Thoracic aorta (tissue), 2 donors: Measurements from ENCODE around the gene UPB1. TPM values are rescaled to one million over a fixed set of nuclear protein-coding genes. Genes with fewer than 3 reads are reported as not detected.
A peak's percentile ranks its signal among the peaks of the same experiment; 100 is the strongest.

Experiments used
- ATAC-seq: fragments of 150-250 bp; one replicate; pipeline ENCODE4 v1.8.0; 2017; ENCODE audit warnings: low read depth; ENCODE audit not compliant: insufficient number of reproducible peaks, low FRiP score
- DNase-seq: peaks from one replicate; pipeline ENCODE4 v3.0.0-alpha.2; 2020; ENCODE audit warnings: low spot score
- H3K27ac ChIP-seq, 2 donors: fragments of 200-600 bp; sonication (generic); 1 replicate in 1 of 2; 2 replicates in 1 of 2; pipeline ENCODE4 v1.5.1; 2016; ENCODE audit warnings: mild to moderate bottlenecking in 2 of 2, moderate library complexity in 2 of 2
- H3K27me3 ChIP-seq: fragments of 200-600 bp; sonication (generic); replicated peaks from 2 replicates; pipeline ENCODE4 v1.6.0; 2016; ENCODE audit warnings: mild to moderate bottlenecking; ENCODE audit not compliant: insufficient read depth
- H3K36me3 ChIP-seq: fragments of 200-600 bp; sonication (generic); one replicate; pipeline ENCODE4 v1.5.1; 2016
- H3K4me1 ChIP-seq, 2 donors: fragments of 200-600 bp; sonication (generic); 1 replicate in 1 of 2; 2 replicates in 1 of 2; pipeline versions ENCODE4 v1.5.1 to v1.6.0; 2016; ENCODE audit warnings: low read depth in 2 of 2, mild to moderate bottlenecking in 1 of 2; ENCODE audit not compliant: control insufficient read depth in 1 of 2
- H3K4me3 ChIP-seq: fragments of 200-600 bp; sonication (generic); 2 replicates; pipeline ENCODE4 v1.5.1; 2016; ENCODE audit warnings: mild to moderate bottlenecking
- H3K9me3 ChIP-seq: fragments of 200-600 bp; sonication (generic); 2 replicates; pipeline ENCODE4 v1.5.1; 2016
- CTCF ChIP-seq: fragments of 200-600 bp; sonication (generic); IDR thresholded peaks from one replicate; pipeline ENCODE4 v1.5.1; 2019; ENCODE audit warnings: antibody characterized with exemption
- total RNA-seq, 2 donors: library from RNA; depleted of rRNA; stranded (reverse); fragments of >200 nt; gene quantifications; one replicate each; pipeline versions ENCODE4 v1.1.0 to v1.2.3, GENCODE V29; 2016

UPB1 gene
- total RNA-seq, 2 donors from 2014 or later, result 1.5 to 2.7 TPM

GRCh38 chr22:24460418-24461089 lies 34.6 kb upstream of the UPB1 start:
- Histone ChIP-seq H3K27ac (no peak overlapping the region), H3K9me3 (no peaks in the 10 kb centered on the region), H3K4me3 (no peak overlapping the region), H3K36me3 (no peaks in the 10 kb centered on the region), H3K27me3 (no peaks in the 10 kb centered on the region), H3K4me1 (peaks cover 0 to 18% of the 10 kb centered on the region in 2 donors)
- ATAC-seq, result no peak
- DNase-seq, result no peak
- no peak for TF ChIP-seq CTCF

- Histone ChIP-seq H3K4me3 (no peak overlapping the region), H3K27me3 (no peaks in the 10 kb centered on the region), H3K9me3 (no peaks in the 10 kb centered on the region), H3K27ac (no peak overlapping the region), H3K36me3 (no peaks in the 10 kb centered on the region), H3K4me1 (peaks cover 6 to 37% of the 10 kb centered on the region in 2 donors)
- DNase-seq (no peak), ATAC-seq (no peak)
- no peak for TF ChIP-seq CTCF
Observed at GRCh38 chr22:24463071-24463760, 31.9 kb upstream of the UPB1 start.

- no peak for ATAC-seq
Observed at GRCh38 chr22:24465566-24465965, 29.6 kb upstream of the UPB1 start.

GRCh38 chr22:24465975-24466374 lies 29.2 kb upstream of the UPB1 start:
- peaks cover 6 to 25% of the 10 kb centered on the region in 2 donors for H3K4me1 ChIP-seq
- DNase-seq, result no peak
- no peak for ATAC-seq
- H3K36me3 ChIP-seq, result no peaks in the 10 kb centered on the region
- no peak overlapping the region for H3K4me3 ChIP-seq
- no peak for TF ChIP-seq CTCF
- no peak overlapping the region for H3K27ac ChIP-seq
- no peaks in the 10 kb centered on the region for H3K9me3 ChIP-seq
- H3K27me3 ChIP-seq, result no peaks in the 10 kb centered on the region

More at GRCh38 chr22:24465566-24465965, 29.6 kb upstream of the UPB1 start:
- Histone ChIP-seq H3K27me3 (no peaks in the 10 kb centered on the region), H3K9me3 (no peaks in the 10 kb centered on the region), H3K27ac (no peak overlapping the region), H3K4me3 (no peak overlapping the region), H3K36me3 (no peaks in the 10 kb centered on the region), H3K4me1 (peaks cover 6 to 28% of the 10 kb centered on the region in 2 donors)
- no peak for DNase-seq
- TF ChIP-seq CTCF, result no peak

- Histone ChIP-seq H3K4me3 (no peak overlapping the region), H3K4me1 (peaks cover 6 to 33% of the 10 kb centered on the region in 2 donors), H3K36me3 (no peaks in the 10 kb centered on the region), H3K27me3 (no peaks in the 10 kb centered on the region), H3K27ac (peak overlapping the region in 1 of 2 donors; percentile 55), H3K9me3 (no peaks in the 10 kb centered on the region)
- TF ChIP-seq CTCF, result no peak
- ATAC-seq (no peak), DNase-seq (no peak)
Observed at GRCh38 chr22:24466716-24467328, 28.3 kb upstream of the UPB1 start.
